ENCODE data around the gene COX10.

DNA sequence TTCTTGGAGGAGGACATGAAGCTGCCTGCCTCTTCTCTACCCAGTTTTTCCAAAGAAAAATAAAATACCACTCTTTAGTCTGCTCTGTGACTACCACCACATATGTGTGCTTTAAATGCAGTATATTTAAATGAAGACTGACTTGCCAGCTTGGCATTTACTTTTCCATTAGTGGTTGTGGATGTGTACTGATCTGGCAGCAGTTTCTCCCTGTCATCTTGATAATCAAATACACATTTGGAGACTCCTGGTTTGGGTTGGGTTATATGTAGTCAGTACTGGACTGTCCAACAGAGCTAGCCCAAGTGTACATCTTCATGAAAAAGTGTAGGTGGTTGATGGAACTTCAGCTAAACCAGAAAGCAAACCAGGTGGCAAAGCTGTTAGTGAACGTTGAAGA, 19.9 kb downstream of the COX10 start:
- TF ChIP-seq EZH2 (IDR thresholded peaks at IDR 0.05; ENCODE audit: insufficient read depth, poor library complexity, severe bottlenecking) (no peak), EZH2phosphoT487 (IDR thresholded peaks at IDR 0.05; ENCODE audit: insufficient read depth, low read depth) (no peak)

Measured in GM23248 (cell line).